ENCODE results near the gene PPIL1.

- TF ChIP-seq CTCF (IDR thresholded peaks at IDR 0.05): no peak
- TF ChIP-seq POLR2A (IDR thresholded peaks at IDR 0.05): no peak
Measured at GRCh38 chr6:36912586-36912985, 38.0 kb upstream of the PPIL1 start.
